HG03025 (cell line): ENCODE measurements around the gene RGS12.

Experiments
- ATAC-seq: cut with Tn5 transposase; IDR thresholded peaks from one replicate; pipeline ENCODE4 v1.9.1; 2021; ENCODE audit warnings: mild to moderate bottlenecking, moderate library complexity; ENCODE audit not compliant: unreplicated experiment, low FRiP score

The RGS12 gene

DNA sequence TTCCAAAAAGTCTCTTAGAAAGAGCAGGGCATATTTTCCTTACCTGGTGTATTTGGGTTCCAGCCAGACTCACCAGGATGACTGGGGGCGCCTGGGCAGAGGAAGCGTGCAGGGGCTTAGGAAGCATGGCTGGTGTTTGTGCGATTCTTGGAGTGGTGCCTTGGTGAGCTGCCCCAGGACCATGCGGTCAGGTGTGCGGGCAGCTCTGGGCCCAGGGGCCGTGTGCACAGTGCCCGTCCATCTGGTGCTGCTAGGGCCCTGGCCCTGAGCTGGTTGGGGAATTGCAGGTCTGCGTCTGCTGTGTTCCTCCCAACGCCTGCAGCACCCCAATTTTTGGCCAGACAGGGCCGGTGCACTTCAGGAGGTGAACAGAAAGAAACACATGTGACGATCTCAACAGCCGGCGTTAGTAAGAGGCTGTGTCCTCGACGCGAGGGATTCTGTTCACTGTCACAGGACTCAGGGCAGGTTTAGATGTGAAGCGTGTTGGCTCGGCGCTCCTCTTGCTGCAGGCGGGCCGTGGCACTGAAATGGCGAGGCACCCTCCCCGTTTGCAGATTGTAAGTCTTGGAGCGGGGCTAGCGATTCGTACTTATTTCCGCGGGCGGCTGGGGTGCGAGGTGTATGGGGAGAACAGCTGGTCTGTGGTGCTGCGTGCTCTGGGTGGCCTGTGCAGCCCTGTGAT, 15.2 kb downstream of the RGS12 start:
- ATAC-seq: no peak

DNA sequence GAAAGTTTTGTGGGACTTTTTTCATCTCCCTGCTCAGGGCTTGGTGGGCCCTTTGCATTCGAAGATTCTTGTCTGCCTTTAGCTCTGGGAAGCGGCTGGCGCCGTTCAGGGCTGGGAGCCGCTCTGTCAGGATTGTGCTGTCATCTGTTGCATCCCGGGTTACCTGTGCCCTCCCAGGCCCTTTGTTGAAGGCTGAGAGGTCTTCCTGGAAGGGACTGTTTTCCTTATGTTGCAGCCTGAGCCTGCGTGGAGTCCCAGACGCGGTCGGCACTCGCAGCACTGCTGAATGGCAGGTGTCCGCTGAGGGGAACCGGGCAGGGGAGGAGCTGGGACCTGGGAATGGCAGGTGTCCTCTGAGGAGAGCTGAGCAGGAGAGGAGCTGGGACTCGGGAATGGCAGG, 15.9 kb downstream of the RGS12 start:
- ATAC-seq: no peak

DNA sequence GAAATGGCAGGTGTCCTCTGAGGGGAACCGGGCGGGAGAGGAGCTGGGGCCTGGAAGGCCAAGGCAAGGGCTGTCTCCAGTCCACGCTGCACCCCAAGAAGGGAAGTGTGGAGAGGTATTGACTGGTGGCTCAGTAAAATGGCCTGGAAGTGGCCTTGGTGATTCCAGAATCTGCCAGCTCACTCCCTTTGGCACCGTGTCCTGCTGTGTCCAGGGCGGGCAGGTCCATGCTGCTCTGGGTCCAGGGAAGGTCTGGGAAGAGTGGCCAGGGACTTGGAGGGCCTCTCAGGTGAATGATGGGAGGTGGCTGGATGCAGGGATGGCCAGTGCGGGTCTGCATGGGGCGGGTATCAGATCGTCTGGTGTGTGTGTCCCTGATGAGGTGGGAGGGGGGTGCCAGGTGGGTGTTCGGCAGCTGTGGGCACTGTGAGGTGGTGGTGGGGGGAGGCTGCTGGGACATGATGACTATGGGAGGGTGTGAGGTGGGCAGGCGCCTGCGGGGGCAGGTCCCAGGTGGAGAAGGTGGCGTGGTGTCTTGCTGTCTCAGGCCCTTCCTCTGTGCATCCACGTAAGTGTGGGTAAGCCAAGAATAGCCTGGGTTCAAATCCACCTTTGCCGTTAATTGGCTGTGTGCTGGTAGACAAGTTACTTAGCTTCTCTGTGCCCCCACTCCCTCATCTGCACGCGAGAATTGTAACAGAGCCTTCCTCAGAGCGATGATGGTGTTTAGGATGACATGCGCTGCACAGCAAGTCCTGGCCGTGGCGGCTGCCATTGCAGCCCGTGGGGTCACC, 17.7 kb downstream of the RGS12 start:
- no peak for ATAC-seq

- no peak for ATAC-seq
Observed at GRCh38 chr4:3311095-3311372, 18.2 kb downstream of the RGS12 start.

GRCh38 chr4:3311489-3312171, 18.8 kb downstream of the RGS12 start:
- ATAC-seq: no peak

DNA sequence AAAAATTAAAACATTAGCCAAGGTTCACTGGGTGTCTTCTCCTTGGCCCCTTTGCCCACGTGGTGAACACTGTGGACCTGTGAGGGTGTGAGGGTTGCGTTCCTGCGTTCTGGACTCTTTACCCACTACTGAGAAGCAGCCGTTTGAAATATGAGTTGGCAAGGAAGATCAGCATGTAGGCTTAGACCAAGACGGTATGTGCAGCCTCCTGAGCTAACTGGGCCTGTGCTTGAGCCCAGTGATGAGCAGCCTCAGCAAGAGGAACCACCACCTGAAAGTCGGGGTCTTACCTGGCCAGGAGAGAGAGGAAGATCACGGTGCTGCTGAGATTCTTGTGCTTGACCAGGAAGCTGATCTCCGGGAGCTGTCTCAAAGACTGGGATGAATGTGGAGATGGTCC, 19.5 kb downstream of the RGS12 start:
- ATAC-seq: no peak

DNA sequence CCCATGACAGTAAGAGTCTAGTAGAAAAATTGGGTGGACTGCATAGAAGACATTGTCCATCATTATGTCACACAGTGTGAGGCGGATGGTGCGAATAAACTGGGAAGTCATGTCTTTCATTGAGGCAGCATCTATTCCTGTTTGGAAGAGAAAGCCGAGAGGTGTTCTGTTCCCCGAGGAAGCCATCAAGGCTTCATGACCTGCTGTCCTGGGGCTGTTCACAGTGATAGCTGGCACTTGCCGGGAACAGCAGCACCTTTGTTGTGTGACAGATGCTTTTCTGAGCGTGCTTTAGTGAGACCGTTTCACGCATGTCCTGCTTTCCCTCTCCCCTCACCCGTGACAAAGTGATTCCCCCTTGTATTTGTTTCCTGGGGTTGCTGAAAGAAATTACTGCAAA, 20.3 kb downstream of the RGS12 start:
- no peak for ATAC-seq

DNA sequence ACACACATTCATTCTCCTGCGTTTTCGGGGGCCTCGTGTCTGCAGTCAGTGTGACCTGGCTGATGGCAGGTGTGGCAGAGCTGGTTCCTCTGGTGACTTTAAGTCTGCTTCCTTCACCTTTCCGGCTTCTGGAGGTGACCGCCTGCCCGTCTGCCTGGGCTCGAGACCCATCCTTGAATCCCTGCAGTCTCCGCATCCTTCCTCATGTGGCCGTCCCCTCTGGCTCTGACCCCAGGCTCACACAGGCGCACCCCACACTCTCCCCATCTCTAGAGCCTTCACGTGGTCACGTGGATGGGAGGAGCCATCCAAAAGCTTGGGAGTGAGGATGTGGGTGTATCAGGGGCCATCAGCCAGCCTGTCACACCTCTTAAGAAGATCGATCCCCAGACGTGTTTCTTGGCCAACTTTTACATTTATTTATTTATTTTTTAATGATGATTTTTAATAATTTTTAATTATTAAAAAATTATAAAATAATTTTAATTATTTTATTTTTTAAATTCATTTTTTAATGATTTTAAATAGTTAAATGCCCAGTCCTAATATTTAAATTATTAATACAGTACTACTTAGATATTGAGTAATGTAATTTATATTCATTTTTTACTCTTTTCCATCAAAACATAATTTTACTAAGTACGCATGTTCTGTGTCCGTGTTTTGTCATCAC, 20.9 kb downstream of the RGS12 start:
- no peak for ATAC-seq

DNA sequence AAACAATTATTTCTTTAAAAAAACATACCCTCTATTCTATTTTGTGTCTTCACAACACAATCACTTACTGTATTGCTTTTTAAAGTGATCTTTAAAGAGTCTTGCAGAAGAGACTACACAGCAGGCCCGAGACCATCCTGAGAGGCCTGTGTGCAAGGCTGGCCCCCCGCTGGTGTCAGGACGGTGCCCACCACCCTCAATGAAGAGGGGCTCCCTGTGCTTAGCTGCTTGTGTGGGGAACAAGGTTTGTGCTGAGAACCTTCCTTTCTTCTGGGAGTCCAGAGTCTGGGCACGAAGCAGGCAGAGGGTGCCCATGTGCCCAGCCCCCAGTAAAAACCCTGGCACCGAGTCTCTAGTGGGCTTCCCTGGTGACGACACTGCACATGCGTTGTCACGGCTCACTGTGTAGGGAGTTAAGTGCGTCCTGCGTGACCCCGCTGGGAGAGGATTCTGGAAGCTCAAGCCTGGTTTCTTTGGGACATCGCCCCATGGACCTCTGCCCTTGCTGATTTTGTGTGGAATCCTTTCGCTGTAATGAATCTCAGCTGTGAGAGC, 22.0 kb downstream of the RGS12 start:
- no peak for ATAC-seq

GRCh38 chr4:3315566-3315965, 22.7 kb downstream of the RGS12 start:
- ATAC-seq: no peak

DNA sequence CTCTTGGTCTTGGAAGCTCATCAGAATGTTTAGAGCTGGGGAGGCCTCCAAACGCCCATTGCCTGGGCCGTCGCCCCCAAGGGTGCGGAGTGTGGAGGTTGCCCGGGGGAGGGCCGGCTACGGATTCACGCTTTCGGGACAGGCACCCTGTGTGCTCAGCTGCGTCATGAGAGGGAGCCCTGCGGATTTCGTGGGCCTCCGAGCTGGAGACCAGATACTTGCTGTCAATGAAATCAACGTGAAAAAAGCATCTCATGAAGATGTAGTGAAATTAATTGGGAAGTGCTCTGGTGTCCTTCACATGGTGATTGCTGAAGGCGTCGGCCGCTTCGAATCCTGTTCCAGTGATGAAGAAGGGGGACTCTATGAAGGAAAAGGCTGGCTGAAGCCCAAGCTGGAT, 23.3 kb downstream of the RGS12 start:
- ATAC-seq: no peak

- ATAC-seq: no peak
Observed at GRCh38 chr4:3317011-3317655, 24.3 kb downstream of the RGS12 start.

GRCh38 chr4:3317656-3318211, 24.9 kb downstream of the RGS12 start:
- no peak for ATAC-seq

DNA sequence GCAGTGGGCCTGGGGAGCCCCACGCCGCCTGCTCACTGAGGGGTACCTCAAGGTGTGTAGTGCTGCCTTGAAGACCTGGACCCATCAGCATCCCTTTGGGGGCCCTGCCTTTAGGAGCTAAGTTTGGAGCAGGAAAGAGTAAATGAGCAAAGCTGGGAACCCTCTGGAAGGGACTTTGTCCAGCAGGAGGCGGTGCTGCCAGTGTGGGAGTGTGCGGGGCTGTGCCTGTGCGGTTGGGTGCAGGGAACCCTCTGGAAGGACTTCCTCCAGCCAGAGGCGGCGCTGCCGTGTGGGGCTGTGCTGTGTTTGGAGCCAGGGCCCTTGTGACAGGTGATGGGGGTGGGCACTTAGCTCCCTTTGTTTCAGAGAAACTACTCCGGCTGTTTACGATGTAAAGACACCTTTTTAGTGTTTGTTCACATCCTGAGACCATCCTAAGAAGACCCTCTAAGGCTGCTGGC, 25.8 kb downstream of the RGS12 start:
- no peak for ATAC-seq

DNA sequence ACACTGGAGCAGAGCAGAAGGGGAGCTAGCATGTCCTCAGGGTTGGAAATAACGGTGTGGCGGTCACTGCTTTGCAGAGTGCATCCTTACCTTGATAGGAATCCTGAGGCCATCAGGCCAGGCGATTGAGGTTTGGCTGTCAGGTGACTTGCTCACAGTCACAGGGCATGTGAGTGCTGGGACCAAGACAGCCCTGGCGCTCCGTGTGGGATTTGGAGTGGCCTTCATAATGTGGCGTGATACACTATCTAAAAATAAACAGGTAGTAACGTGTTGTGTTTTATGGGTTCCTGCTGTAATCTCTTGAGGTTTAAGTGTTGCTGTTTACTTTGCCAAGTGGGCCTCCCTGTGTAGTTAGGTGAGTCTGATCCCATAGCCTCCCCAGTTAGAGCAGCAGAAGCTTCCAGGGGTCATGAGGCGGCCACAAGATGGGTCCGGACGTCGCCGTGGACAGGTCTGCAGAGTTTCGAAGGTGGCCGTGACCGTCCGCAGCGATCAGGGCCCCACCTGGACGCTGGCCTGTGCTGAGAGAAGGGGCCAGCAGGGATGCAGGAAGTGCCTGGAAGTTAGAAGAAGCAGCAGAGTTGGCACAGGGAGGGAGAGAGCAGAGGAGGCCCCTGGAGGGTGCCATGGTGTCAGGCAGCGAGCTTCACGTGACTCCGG, 27.7 kb downstream of the RGS12 start:
- ATAC-seq: no peak

GRCh38 chr4:3321295-3321889, 28.6 kb downstream of the RGS12 start:
- ATAC-seq: no peak

DNA sequence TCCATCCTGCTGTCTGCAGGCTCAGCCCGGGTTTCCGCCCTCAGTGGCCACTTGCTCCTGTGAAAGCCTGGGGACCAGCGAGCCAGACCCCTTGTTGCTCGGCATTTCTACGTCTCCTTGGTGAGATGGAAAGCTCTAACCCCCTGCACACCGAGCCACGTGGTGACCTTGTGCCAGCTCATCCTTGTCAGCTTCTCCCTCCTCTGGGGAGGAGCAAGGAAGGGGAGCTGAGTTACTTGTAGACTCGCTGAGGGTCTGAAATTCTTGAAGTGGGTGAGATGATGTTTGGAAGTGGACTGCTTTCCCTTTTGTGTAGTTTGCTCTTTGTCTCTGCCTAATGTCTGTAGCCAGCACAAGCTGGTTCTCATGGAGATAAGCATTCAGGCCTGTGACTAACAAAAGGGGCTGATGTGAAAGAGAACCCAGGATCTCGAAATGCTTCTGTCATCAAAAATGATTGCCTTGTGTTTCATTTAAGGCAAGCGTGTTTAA, 29.3 kb downstream of the RGS12 start:
- ATAC-seq: no peak

DNA sequence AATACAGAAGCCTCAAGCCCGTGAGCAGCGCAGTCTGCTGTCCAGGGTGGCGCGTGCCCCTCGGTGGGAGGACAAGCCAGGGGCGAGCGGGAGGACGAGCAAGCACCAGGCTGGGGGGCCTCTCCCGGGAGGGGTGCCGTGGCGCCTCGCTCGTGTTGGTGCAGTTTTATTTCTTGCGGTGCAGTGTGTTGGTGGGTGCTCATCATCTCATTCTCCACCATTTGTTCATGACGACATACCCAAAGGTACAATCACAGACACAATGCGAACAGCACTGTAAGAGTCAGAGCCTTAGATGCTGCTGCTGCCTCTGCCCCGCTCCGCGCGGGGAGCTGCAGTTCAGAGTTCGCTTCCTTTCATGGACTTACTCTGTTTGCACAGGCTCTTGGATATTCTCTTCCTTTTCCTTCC, 30.3 kb downstream of the RGS12 start:
- ATAC-seq: no peak
